GM12878 (cell line): ENCODE results near the gene DCAF5. TPM values are rescaled to one million over a fixed set of nuclear protein-coding genes. Genes with fewer than 3 reads are reported as not detected.

Experiments
- ATAC-seq: fragments of 200-7000 bp; cut with Tn5 transposase; 3 replicates; pipeline ENCODE4 v1.9.1; 2020; ENCODE audit warnings: mild to moderate bottlenecking, moderate library complexity
- BruUV-seq: library from RNA; stranded (reverse); fragments of 400-500 nt; replicated peaks from 2 replicates; lab custom pipeline; 2021; lab: Mats Ljungman, UMichigan
- CTCF ChIA-PET: fragments of 300-600 bp; sonication (Branson Sonifier 250); formaldehyde crosslinking; extraction: SDS; loops from one replicate; lab custom pipeline; 2021; ENCODE audit warnings: inconsistent platforms; lab: Yijun Ruan, JAX
- POLR2A ChIA-PET: fragments of 350-600 bp; formaldehyde crosslinking; extraction: SDS; loops from one replicate; lab custom pipeline; 2021; ENCODE audit warnings: inconsistent platforms; lab: Charles Lee
- RAD21 ChIA-PET: fragments of 300-600 bp; sonication (Branson Sonifier 250); formaldehyde crosslinking; loops from one replicate; lab custom pipeline; 2023; ENCODE audit warnings: antibody characterized with exemption; ENCODE audit not compliant: unreplicated experiment; lab: Charles Lee
- SMC1A ChIA-PET: fragments of 300-600 bp; sonication (Branson Sonifier 250); formaldehyde crosslinking; loops from one replicate; lab custom pipeline; 2023; ENCODE audit not compliant: unreplicated experiment, uncharacterized antibody; lab: Charles Lee
- DNase-seq: peaks from one replicate; pipeline ENCODE4 v3.0.0-alpha.2; 2011; ENCODE audit warnings: low read depth, low spot score
- FAIRE-seq: peaks from 3 replicates; lab custom pipeline; 2011; peaks lifted over from hg19 to GRCh38; lab: Jason Lieb, UNC
- H2AFZ ChIP-seq: 2 replicates; pipeline ENCODE4 v1.6.0; 2011; ENCODE audit warnings: low read depth, low read length, control low read depth; ENCODE audit not compliant: control insufficient read depth
- H3K27ac ChIP-seq: 2 replicates; pipeline ENCODE4 v1.5.1; 2011; ENCODE audit warnings: control low read depth; ENCODE audit not compliant: control insufficient read depth, insufficient read depth
- H3K27me3 ChIP-seq, 2 experiments: replicated peaks in 1 of 2; 2 replicates each; pipeline versions ENCODE4 v1.6.0 to v1.6.1; 2011; ENCODE audit warnings: low read length in 1 of 2; ENCODE audit not compliant: control insufficient read depth in 2 of 2, insufficient read depth in 2 of 2
- H3K36me3 ChIP-seq, 2 experiments: 2 replicates each; pipeline ENCODE4 v1.5.1; 2011; ENCODE audit warnings: low read length in 1 of 2; ENCODE audit not compliant: control insufficient read depth in 2 of 2, insufficient read depth in 2 of 2
- H3K4me1 ChIP-seq: 2 replicates; pipeline ENCODE4 v1.6.1; 2011; ENCODE audit warnings: mild to moderate bottlenecking, low read length, moderate library complexity, mixed read lengths; ENCODE audit not compliant: control insufficient read depth, insufficient read depth
- H3K4me2 ChIP-seq: 2 replicates; pipeline ENCODE4 v1.6.0; 2011; ENCODE audit warnings: control low read depth; ENCODE audit not compliant: control insufficient read depth, insufficient read depth
- H3K4me3 ChIP-seq: fragments of 200-600 bp; sonication (generic); 2 replicates; pipeline ENCODE4 v1.5.1; 2016
- H3K79me2 ChIP-seq: 2 replicates; pipeline ENCODE4 v1.6.0; 2011; ENCODE audit warnings: low read length; ENCODE audit not compliant: control insufficient read depth, insufficient read depth
- H3K9ac ChIP-seq: 2 replicates; pipeline ENCODE4 v1.8.0; 2011; ENCODE audit warnings: low read length, control low read depth, mixed read lengths; ENCODE audit not compliant: control insufficient read depth, insufficient read depth
- H3K9me3 ChIP-seq: replicated peaks from 3 replicates; pipeline ENCODE4 v1.5.1; 2011; ENCODE audit warnings: mild to moderate bottlenecking, low read length; ENCODE audit not compliant: control insufficient read depth, insufficient read depth
- H4K20me1 ChIP-seq: 2 replicates; pipeline ENCODE4 v1.6.0; 2011; ENCODE audit not compliant: control insufficient read depth, insufficient read depth
- ATF7 ChIP-seq: fragments of 450-650 bp; IDR thresholded peaks from 2 replicates; pipeline ENCODE4 v1.6.1; 2016; ENCODE audit warnings: low read depth, mild to moderate bottlenecking
- HDAC6 ChIP-seq: fragments of 200-600 bp; sonication (generic); IDR thresholded peaks from one replicate; pipeline ENCODE4 v1.8.0; 2017; ENCODE audit warnings: antibody characterized with exemption; ENCODE audit not compliant: unreplicated experiment
- WGBS: methylation state at CpG from one replicate; pipeline ENCODE4 v1.1.6; 2016; ENCODE audit warnings: low lambda C conversion rate; ENCODE audit not compliant: insufficient replicate concordance, insufficient coverage; ENCODE audit errors: missing lambda C conversion rate; 5-methylcytosine and 5-hydroxymethylcytosine counted together
- in situ Hi-C: fragments of 300-500 bp; cut with MboI; formaldehyde crosslinking; loops from 9 replicates; pipeline ENCODE4 v1.14.3; 2018; ENCODE audit warnings: mixed read lengths
- intact Hi-C: fragments of 100-400 bp; cut with micrococcal nuclease; formaldehyde crosslinking; loops from one replicate; pipeline ENCODE4 v1.14.2; 2022; ENCODE audit not compliant: unreplicated experiment
- polyA plus RNA-seq, 11 experiments: library from polyadenylated mRNA; depleted of rRNA in 4 of 11; unstranded in 6 of 11; stranded (reverse) in 5 of 11; fragments of >200 nt; fragmentation: Nextera tagmentation in 4 of 11; fragmentation: Illumina TruSeq in 1 of 11; extraction: Ambion mirVana in 4 of 11; extraction: Trizol in 1 of 11; gene quantifications; 1 replicate in 1 of 11; 2 replicates in 10 of 11; pipeline versions ENCODE4 v1.2.1 to v1.2.3, GENCODE V29; 2011 to 2016; ENCODE audit warnings: inconsistent platforms in 2 of 11, missing spikeins in 2 of 11, low read depth in 1 of 11
- total RNA-seq, 4 experiments: library from RNA; depleted of rRNA in 3 of 4; stranded (reverse); fragments of >200 nt in 3 of 4; fragmentation: Illumina TruSeq in 1 of 4; extraction: Trizol in 1 of 4; gene quantifications; 2 replicates each; pipeline versions ENCODE4 v1.2.1 to v1.2.3, GENCODE V29; 2013 to 2021
- TF ChIP-seq, protein P1 (sequence below): IDR thresholded peaks from 2 replicates; pipeline ENCODE4 v1.6.1; 2012; ENCODE audit warnings: low read length, inconsistent platforms

DCAF5 gene
- total and polyA plus RNA-seq, 10 of the 15 experiments (the other 5 are each of a cell fraction or from before 2014, with no cell fraction given): 6.8 to 38.1 (median 19.1) TPM

GRCh38 chr14:69039288-69039628 is 113.7 kb downstream of the DCAF5 start (continued):
- TF ChIP-seq, protein P1, sequence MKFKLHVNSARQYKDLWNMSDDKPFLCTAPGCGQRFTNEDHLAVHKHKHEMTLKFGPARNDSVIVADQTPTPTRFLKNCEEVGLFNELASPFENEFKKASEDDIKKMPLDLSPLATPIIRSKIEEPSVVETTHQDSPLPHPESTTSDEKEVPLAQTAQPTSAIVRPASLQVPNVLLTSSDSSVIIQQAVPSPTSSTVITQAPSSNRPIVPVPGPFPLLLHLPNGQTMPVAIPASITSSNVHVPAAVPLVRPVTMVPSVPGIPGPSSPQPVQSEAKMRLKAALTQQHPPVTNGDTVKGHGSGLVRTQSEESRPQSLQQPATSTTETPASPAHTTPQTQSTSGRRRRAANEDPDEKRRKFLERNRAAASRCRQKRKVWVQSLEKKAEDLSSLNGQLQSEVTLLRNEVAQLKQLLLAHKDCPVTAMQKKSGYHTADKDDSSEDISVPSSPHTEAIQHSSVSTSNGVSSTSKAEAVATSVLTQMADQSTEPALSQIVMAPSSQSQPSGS: no peak

- H3K4me1 ChIP-seq: no peaks in the 10 kb centered on the region
- no peak overlapping the region for H3K9ac ChIP-seq
- no peaks in the 10 kb centered on the region for H4K20me1 ChIP-seq
- ChIA-PET CTCF (no interaction called here), RAD21 (no interaction called here), SMC1A (interaction anchor here (1.1 kb wide), 2 partner anchors 12 to 22 kb away, joined by 3 read pairs; no protein-coding TSS in a partner anchor), POLR2A (no interaction called here)
- no peak overlapping the region for H2AFZ ChIP-seq
- no peaks in the 10 kb centered on the region for H3K79me2 ChIP-seq
- no peak for DNase-seq
- no peaks in the 10 kb centered on the region for H3K36me3 ChIP-seq
- BruUV-seq: no TSS peak
- no peaks in the 10 kb centered on the region for H3K9me3 ChIP-seq
- H3K4me2 ChIP-seq: no peak overlapping the region
- no peak for FAIRE-seq
- intact Hi-C loops: no loop called here
- peaks cover 1 to 7% of the 10 kb centered on the region in 2 experiments; a peak in 3 of 4 replicates for H3K27me3 ChIP-seq
- no peak overlapping the region for H3K27ac ChIP-seq
- 26% methylated on average over 7 of the region's 7 CpGs for WGBS
- in situ Hi-C loops: no loop called here
- ATAC-seq: no peak
- TF ChIP-seq ATF7: peak; percentile 23; the same call in 1 of the 2 replicates
- no peak for TF ChIP-seq HDAC6
- H3K4me3 ChIP-seq: no peak overlapping the region
Observed at GRCh38 chr14:69038455-69039287, 114.2 kb downstream of the DCAF5 start.
